ENCODE measurements around the gene VMP1.

- no peak for TF ChIP-seq CTCF (IDR thresholded peaks at IDR 0.05)
- no peak for TF ChIP-seq POLR2A (IDR thresholded peaks at IDR 0.05)
Observed at GRCh38 chr17:59839651-59840328, 132.3 kb downstream of the VMP1 start.

Data from suprapubic skin (tissue), 3 donors.